Measurements from ENCODE around the gene XRCC4. TPM values are rescaled to one million over a fixed set of nuclear protein-coding genes. Genes with fewer than 3 reads are reported as not detected.

Gene XRCC4
- total RNA-seq, 6 experiments from 2014 or later, result 13.6 to 17.1 (median 14.4) TPM

- Mint-ChIP-seq H3K9me3 (peaks cover 15% of the 10 kb centered on the region; the same call in 1 of the 2 replicates), H3K27ac (no peak overlapping the region), H3K27me3 (ENCODE audit: insufficient read depth) (peaks cover 2% of the 10 kb centered on the region; the same call in 1 of the 2 replicates), H3K36me3 (ENCODE audit: low read depth) (peaks cover 27% of the 10 kb centered on the region), H3K4me3 (no peak overlapping the region), H3K4me1 (ENCODE audit: low read depth) (no peaks in the 10 kb centered on the region)
- no peak for TF ChIP-seq CTCF (IDR thresholded peaks at IDR 0.05)
- DNase-seq, result no peak
Measured at GRCh38 chr5:83299353-83299752, 222.0 kb downstream of the XRCC4 start.

GRCh38 chr5:83306572-83307241 is 229.4 kb downstream of the XRCC4 start:
- H3K36me3 Mint-ChIP-seq (ENCODE audit: low read depth), result no peaks in the 10 kb centered on the region
- H3K27me3 Mint-ChIP-seq (ENCODE audit: insufficient read depth), result no peaks in the 10 kb centered on the region
- H3K4me3 Mint-ChIP-seq, result peak overlapping the region; percentile 21
- no peaks in the 10 kb centered on the region for H3K9me3 Mint-ChIP-seq
- H3K4me1 Mint-ChIP-seq (ENCODE audit: low read depth), result peaks cover 22% of the 10 kb centered on the region
- DNase-seq, result peak; percentile 76
- no peak for TF ChIP-seq CTCF (IDR thresholded peaks at IDR 0.05)
- H3K27ac Mint-ChIP-seq, result peak overlapping the region; percentile 47

GRCh38 chr5:83312663-83313062 is 235.3 kb downstream of the XRCC4 start:
- TF ChIP-seq CTCF (IDR thresholded peaks at IDR 0.05), result no peak
- peaks cover 21% of the 10 kb centered on the region for H3K4me1 Mint-ChIP-seq (ENCODE audit: low read depth)
- H3K27ac Mint-ChIP-seq, result no peak overlapping the region; the same call in 1 of the 2 replicates
- H3K27me3 Mint-ChIP-seq (ENCODE audit: insufficient read depth), result no peaks in the 10 kb centered on the region
- H3K9me3 Mint-ChIP-seq, result peaks cover 7% of the 10 kb centered on the region
- H3K4me3 Mint-ChIP-seq, result no peak overlapping the region
- peaks cover 6% of the 10 kb centered on the region for H3K36me3 Mint-ChIP-seq (ENCODE audit: low read depth)
- DNase-seq, result no peak

GRCh38 chr5:83313436-83313835 is 236.1 kb downstream of the XRCC4 start:
- DNase-seq, result peak; percentile 48
- Mint-ChIP-seq H3K27me3 (ENCODE audit: insufficient read depth) (no peaks in the 10 kb centered on the region), H3K27ac (peak overlapping the region; percentile 4), H3K36me3 (ENCODE audit: low read depth) (peaks cover 6% of the 10 kb centered on the region), H3K4me1 (ENCODE audit: low read depth) (peaks cover 21% of the 10 kb centered on the region), H3K9me3 (peaks cover 7% of the 10 kb centered on the region), H3K4me3 (no peak overlapping the region)
- TF ChIP-seq CTCF (IDR thresholded peaks at IDR 0.05), result no peak

- Mint-ChIP-seq H3K27me3 (ENCODE audit: insufficient read depth) (no peaks in the 10 kb centered on the region), H3K27ac (peak overlapping the region; percentile 59), H3K4me3 (no peak overlapping the region), H3K36me3 (ENCODE audit: low read depth) (no peaks in the 10 kb centered on the region), H3K4me1 (ENCODE audit: low read depth) (peaks cover 36% of the 10 kb centered on the region), H3K9me3 (no peaks in the 10 kb centered on the region)
- DNase-seq, result peak; percentile 64
- TF ChIP-seq CTCF (IDR thresholded peaks at IDR 0.05), result no peak
Measured at GRCh38 chr5:83321483-83322055, 244.2 kb downstream of the XRCC4 start.

All from HFFc6 (cell line).